Mesothelial cell of epicardium (in vitro differentiated cells): Measurements from ENCODE around the gene FAM20C. TPM values are rescaled to one million over a fixed set of nuclear protein-coding genes. Genes with fewer than 3 reads are reported as not detected.

ENCODE experiments used
- DNase-seq, 2 experiments: peaks; one replicate each; pipeline ENCODE4 v3.0.0; 2021; ENCODE audit warnings: low spot score in 2 of 2; ENCODE audit not compliant: unreplicated experiment in 2 of 2
- H3K27ac Mint-ChIP-seq: 2 replicates; pipeline ENCODE4 v1.8.0; 2021; ENCODE audit warnings: mixed read lengths
- H3K27me3 Mint-ChIP-seq: 2 replicates; pipeline ENCODE4 v1.8.0; 2021; ENCODE audit warnings: low read depth, mixed read lengths
- H3K36me3 Mint-ChIP-seq: 2 replicates; pipeline ENCODE4 v1.8.0; 2021; ENCODE audit warnings: mixed read lengths
- H3K4me1 Mint-ChIP-seq: 2 replicates; pipeline ENCODE4 v1.8.0; 2021; ENCODE audit warnings: mixed read lengths
- H3K4me3 Mint-ChIP-seq: 2 replicates; pipeline ENCODE4 v1.8.0; 2021; ENCODE audit warnings: mild to moderate bottlenecking, moderate library complexity, mixed read lengths
- H3K9me3 Mint-ChIP-seq: 2 replicates; pipeline ENCODE4 v1.8.0; 2021; ENCODE audit warnings: mixed read lengths
- total RNA-seq: library from RNA; stranded (reverse); gene quantifications from 3 replicates; pipeline ENCODE4 v1.2.1, GENCODE V29; 2021
- TF ChIP-seq, protein P1 (sequence below): fragments of 200-600 bp; sonication (generic); IDR thresholded peaks from one replicate; pipeline ENCODE4 v1.5.0; 2021; ENCODE audit warnings: antibody characterized with exemption; ENCODE audit not compliant: unreplicated experiment

Gene FAM20C
- total RNA-seq, 1 donor from 2014 or later = 17.8 TPM

GRCh38 chr7:152702-153391 is 39.5 kb upstream of the FAM20C start:
- H3K27me3 Mint-ChIP-seq = peaks cover 6% of the 10 kb centered on the region
- H3K27ac Mint-ChIP-seq = no peak overlapping the region
- TF ChIP-seq, protein P1, sequence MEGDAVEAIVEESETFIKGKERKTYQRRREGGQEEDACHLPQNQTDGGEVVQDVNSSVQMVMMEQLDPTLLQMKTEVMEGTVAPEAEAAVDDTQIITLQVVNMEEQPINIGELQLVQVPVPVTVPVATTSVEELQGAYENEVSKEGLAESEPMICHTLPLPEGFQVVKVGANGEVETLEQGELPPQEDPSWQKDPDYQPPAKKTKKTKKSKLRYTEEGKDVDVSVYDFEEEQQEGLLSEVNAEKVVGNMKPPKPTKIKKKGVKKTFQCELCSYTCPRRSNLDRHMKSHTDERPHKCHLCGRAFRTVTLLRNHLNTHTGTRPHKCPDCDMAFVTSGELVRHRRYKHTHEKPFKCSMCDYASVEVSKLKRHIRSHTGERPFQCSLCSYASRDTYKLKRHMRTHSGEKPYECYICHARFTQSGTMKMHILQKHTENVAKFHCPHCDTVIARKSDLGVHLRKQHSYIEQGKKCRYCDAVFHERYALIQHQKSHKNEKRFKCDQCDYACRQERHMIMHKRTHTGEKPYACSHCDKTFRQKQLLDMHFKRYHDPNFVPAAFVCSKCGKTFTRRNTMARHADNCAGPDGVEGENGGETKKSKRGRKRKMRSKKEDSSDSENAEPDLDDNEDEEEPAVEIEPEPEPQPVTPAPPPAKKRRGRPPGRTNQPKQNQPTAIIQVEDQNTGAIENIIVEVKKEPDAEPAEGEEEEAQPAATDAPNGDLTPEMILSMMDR = no peak
- H3K36me3 Mint-ChIP-seq = no peaks in the 10 kb centered on the region
- DNase-seq = no peak
- peaks cover 29% of the 10 kb centered on the region for H3K4me1 Mint-ChIP-seq
- no peak overlapping the region for H3K4me3 Mint-ChIP-seq
- no peaks in the 10 kb centered on the region for H3K9me3 Mint-ChIP-seq

DNA sequence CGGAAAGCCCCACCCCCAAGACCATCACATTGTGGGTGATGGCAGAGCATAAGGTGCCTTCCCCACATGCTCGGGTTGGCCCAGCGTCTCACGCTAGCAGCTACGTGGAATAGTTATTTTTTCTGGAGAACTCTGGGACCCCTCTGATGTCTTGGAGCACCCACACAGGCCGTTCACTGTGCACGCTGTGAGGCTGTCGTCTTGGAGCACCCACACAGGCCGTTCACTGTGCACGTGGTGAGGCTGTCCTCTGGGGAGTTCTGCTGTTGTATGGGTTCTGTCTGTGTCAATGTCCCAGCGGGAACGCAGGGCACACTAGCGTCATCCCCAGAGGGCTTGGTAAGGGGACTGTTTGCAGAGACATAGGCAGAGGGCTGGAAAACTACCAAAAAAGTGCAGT is 38.8 kb upstream of the FAM20C start:
- no peaks in the 10 kb centered on the region for H3K9me3 Mint-ChIP-seq
- TF ChIP-seq, protein P1 = no peak
- peaks cover 26% of the 10 kb centered on the region for H3K4me1 Mint-ChIP-seq
- H3K27ac Mint-ChIP-seq = no peak overlapping the region
- no peak overlapping the region for H3K4me3 Mint-ChIP-seq
- H3K36me3 Mint-ChIP-seq = no peaks in the 10 kb centered on the region
- peaks cover 7% of the 10 kb centered on the region for H3K27me3 Mint-ChIP-seq
- DNase-seq = no peak

- no peak for DNase-seq
- TF ChIP-seq, protein P1 = no peak
- H3K4me3 Mint-ChIP-seq = no peak overlapping the region
- no peaks in the 10 kb centered on the region for H3K36me3 Mint-ChIP-seq
- H3K9me3 Mint-ChIP-seq = no peaks in the 10 kb centered on the region
- peaks cover 6% of the 10 kb centered on the region for H3K27me3 Mint-ChIP-seq
- H3K27ac Mint-ChIP-seq = no peak overlapping the region
- H3K4me1 Mint-ChIP-seq = peaks cover 23% of the 10 kb centered on the region
Observed at GRCh38 chr7:154096-154799, 38.1 kb upstream of the FAM20C start.

- H3K27ac Mint-ChIP-seq = no peak overlapping the region
- peaks cover 5% of the 10 kb centered on the region for H3K27me3 Mint-ChIP-seq
- no peaks in the 10 kb centered on the region for H3K9me3 Mint-ChIP-seq
- TF ChIP-seq, protein P1 = no peak
- H3K36me3 Mint-ChIP-seq = no peaks in the 10 kb centered on the region
- DNase-seq = no peak
- H3K4me1 Mint-ChIP-seq = peaks cover 12% of the 10 kb centered on the region
- H3K4me3 Mint-ChIP-seq = no peak overlapping the region
Observed at GRCh38 chr7:155469-155900, 36.9 kb upstream of the FAM20C start.

GRCh38 chr7:156111-157007 is 36.0 kb upstream of the FAM20C start:
- H3K36me3 Mint-ChIP-seq = no peaks in the 10 kb centered on the region
- H3K9me3 Mint-ChIP-seq = no peaks in the 10 kb centered on the region
- H3K27ac Mint-ChIP-seq = no peak overlapping the region
- peaks cover 5% of the 10 kb centered on the region for H3K27me3 Mint-ChIP-seq
- H3K4me1 Mint-ChIP-seq = peaks cover 8% of the 10 kb centered on the region
- DNase-seq = no peak
- no peak overlapping the region for H3K4me3 Mint-ChIP-seq
- TF ChIP-seq, protein P1 = no peak
